ENCODE results near the gene KBTBD4.
"Not testable (repeated sequence)": the region's sequence is repeated elsewhere in the genome, so short reads cannot be mapped to it uniquely, and the experiment has no call there.

Gene KBTBD4

GRCh38 chr11:47565340-47566148 is 13.2 kb downstream of the KBTBD4 start, which contains the start of gene PTPMT1:
PTPMT1 (plus strand) TSS chr11:47565599; CDS start chr11:47565623, 24 bp downstream.
- in situ Hi-C loops (cut with HindIII; ENCODE audit: low pct_ligation_motif_present, low sequenced_read_pairs) = no loop called here
- Histone ChIP-seq H3K4me3 (ENCODE audit: low read depth, low read length) (peak within 1 kb of the TSS; percentile 80), H3K36me3 (replicated peaks) (no peaks in the 10 kb centered on the region), H3K27me3 (replicated peaks) (no peaks in the 10 kb centered on the region), H3K27ac (peak within 1 kb of the TSS; percentile 39)
- DNase-seq = peak; percentile 58
- TF ChIP-seq CTCF (IDR thresholded peaks at IDR 0.05; ENCODE audit: low read depth, low read length, missing control alignments) = no peak

- H3K4me3 ChIP-seq (ENCODE audit: low read depth, low read length) = peak overlapping the region; percentile 80
- no peak for DNase-seq
- TF ChIP-seq CTCF (IDR thresholded peaks at IDR 0.05; ENCODE audit: low read depth, low read length, missing control alignments) = no peak
- no peaks in the 10 kb centered on the region for H3K27me3 ChIP-seq (replicated peaks)
- H3K36me3 ChIP-seq (replicated peaks) = no peaks in the 10 kb centered on the region
- H3K27ac ChIP-seq = peak overlapping the region; percentile 39
- in situ Hi-C loops (cut with HindIII; ENCODE audit: low pct_ligation_motif_present, low sequenced_read_pairs) = no loop called here
Measured at GRCh38 chr11:47564933-47565339, 13.8 kb downstream of the KBTBD4 start.

GRCh38 chr11:47564366-47564765 is 14.4 kb downstream of the KBTBD4 start:
- H3K27me3 ChIP-seq (replicated peaks); DNase-seq; H3K4me3 ChIP-seq (ENCODE audit: low read depth, low read length); H3K36me3 ChIP-seq (replicated peaks); in situ Hi-C loops (cut with HindIII; ENCODE audit: low pct_ligation_motif_present, low sequenced_read_pairs); H3K27ac ChIP-seq: not testable (repeated sequence)

- H3K27me3 ChIP-seq (replicated peaks); DNase-seq; in situ Hi-C loops (cut with HindIII; ENCODE audit: low pct_ligation_motif_present, low sequenced_read_pairs); H3K4me3 ChIP-seq (ENCODE audit: low read depth, low read length); H3K36me3 ChIP-seq (replicated peaks); H3K27ac ChIP-seq: not testable (repeated sequence)
Measured at GRCh38 chr11:47562393-47562792, 16.4 kb downstream of the KBTBD4 start.

- Histone ChIP-seq H3K36me3 (replicated peaks) (no peaks in the 10 kb centered on the region), H3K4me3 (ENCODE audit: low read depth, low read length) (no peak overlapping the region), H3K27ac (no peak overlapping the region), H3K27me3 (replicated peaks) (no peaks in the 10 kb centered on the region)
- in situ Hi-C loops (cut with HindIII; ENCODE audit: low pct_ligation_motif_present, low sequenced_read_pairs) = no loop called here
- no peak for DNase-seq
- no peak for TF ChIP-seq CTCF (IDR thresholded peaks at IDR 0.05; ENCODE audit: low read depth, low read length, missing control alignments)
Measured at GRCh38 chr11:47560426-47560825, 18.3 kb downstream of the KBTBD4 start.

GRCh38 chr11:47558695-47559094 is 20.1 kb downstream of the KBTBD4 start:
- in situ Hi-C loops (cut with HindIII; ENCODE audit: low pct_ligation_motif_present, low sequenced_read_pairs) = no loop called here
- H3K27me3 ChIP-seq (replicated peaks) = no peaks in the 10 kb centered on the region
- TF ChIP-seq CTCF (IDR thresholded peaks at IDR 0.05; ENCODE audit: low read depth, low read length, missing control alignments) = no peak

GRCh38 chr11:47557004-47557403 is 21.8 kb downstream of the KBTBD4 start:
- in situ Hi-C loops (cut with HindIII; ENCODE audit: low pct_ligation_motif_present, low sequenced_read_pairs); H3K27me3 ChIP-seq (replicated peaks): not testable (repeated sequence)

More at GRCh38 chr11:47558695-47559094, 20.1 kb downstream of the KBTBD4 start:
- Histone ChIP-seq H3K4me3 (ENCODE audit: low read depth, low read length) (no peak overlapping the region), H3K27ac (no peak overlapping the region), H3K36me3 (replicated peaks) (no peaks in the 10 kb centered on the region)
- DNase-seq = no peak

More at GRCh38 chr11:47557004-47557403, 21.8 kb downstream of the KBTBD4 start:
- not testable (repeated sequence) for DNase-seq; H3K27ac ChIP-seq; H3K36me3 ChIP-seq (replicated peaks); H3K4me3 ChIP-seq (ENCODE audit: low read depth, low read length)

Data from brain microvascular endothelial cell (primary cell).